ENCODE measurements around the gene C5orf15. TPM values are rescaled to one million over a fixed set of nuclear protein-coding genes. Genes with fewer than 3 reads are reported as not detected.
A peak's percentile ranks its signal among the peaks of the same experiment; 100 is the strongest.

C5orf15 gene
- total RNA-seq, 1 experiment from 2014 or later: 28.8 TPM

DNA sequence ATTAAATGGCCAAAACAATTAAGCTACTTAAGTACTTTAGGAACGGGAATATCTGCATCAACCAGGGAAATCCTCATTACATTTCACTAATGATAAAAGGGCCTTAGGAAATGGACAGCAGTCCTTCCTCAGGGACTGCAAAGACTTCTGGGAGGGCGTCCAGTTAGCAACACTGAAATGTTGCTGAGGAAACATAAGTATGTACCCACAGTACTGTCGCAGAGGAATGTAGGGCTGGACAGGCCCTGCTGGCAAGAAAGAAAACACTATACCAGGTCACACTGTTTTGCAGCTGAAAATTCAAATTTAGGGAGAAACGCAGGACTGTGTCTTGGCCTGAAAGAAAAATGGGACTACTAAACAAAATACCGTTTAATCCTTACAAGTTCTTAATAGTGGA, 1.3 kb downstream of the C5orf15 start:
- H3K9ac ChIP-seq (ENCODE audit: low read length): peak overlapping the region; percentile 84
- H3K27ac ChIP-seq (ENCODE audit: low read depth, low read length): no peak overlapping the region

DNA sequence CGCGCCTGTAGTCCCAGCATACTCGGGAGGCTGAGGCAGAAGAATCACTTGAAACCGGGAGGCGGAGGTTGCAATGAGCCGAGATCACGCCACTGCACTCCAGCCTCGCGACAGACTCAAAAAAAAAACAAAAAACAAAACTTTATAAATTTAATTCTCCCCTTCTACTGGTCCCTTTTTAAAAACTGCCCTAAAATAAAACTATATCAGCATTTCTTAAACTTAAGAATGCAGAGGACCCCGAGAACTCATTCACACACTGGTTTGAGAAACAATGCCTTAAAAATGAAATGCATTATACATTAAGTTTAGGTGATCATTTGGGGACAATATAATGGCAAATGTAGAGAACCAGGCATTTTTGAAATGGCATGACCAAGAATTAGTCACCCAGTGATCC, 2.3 kb downstream of the C5orf15 start:
- no TSS peak for BruUV-seq (replicated peaks)
- Histone ChIP-seq H3K27ac (ENCODE audit: low read depth, low read length) (no peak overlapping the region), H3K4me2 (ENCODE audit: low read length) (no peak overlapping the region), H2AFZ (ENCODE audit: low read depth, low read length, poor library complexity, severe bottlenecking) (no peak overlapping the region), H3K4me3 (replicated peaks in 1 of 2; ENCODE audit: low read depth in 1 of 2, low read length in 2 of 2) (no peak overlapping the region), H4K20me1 (ENCODE audit: insufficient read depth) (no peaks in the 10 kb centered on the region), H3K9ac (ENCODE audit: low read length) (no peak overlapping the region), H3K36me3 (ENCODE audit: control insufficient read depth in 1 of 2, insufficient read depth in 2 of 2, low read length in 2 of 2) (no peaks in the 10 kb centered on the region), H3K4me1 (ENCODE audit: control insufficient read depth in 1 of 2, insufficient read depth in 2 of 2, low read length in 2 of 2) (peaks cover 7 to 19% of the 10 kb centered on the region in 2 experiments), H3K9me3 (ENCODE audit: control insufficient read depth in 1 of 2, insufficient read depth in 1 of 2, low read depth in 1 of 2, low read length in 2 of 2) (no peaks in the 10 kb centered on the region), H3K9me2 (ENCODE audit: insufficient read depth) (no peaks in the 10 kb centered on the region), H3K79me2 (ENCODE audit: insufficient read depth, low read length) (peaks cover 66% of the 10 kb centered on the region), H3K27me3 (ENCODE audit: insufficient read depth, low read length) (no peaks in the 10 kb centered on the region)
- ChIA-PET CTCF (no interaction called here), RAD21 (ENCODE audit: low non-redundant PET in 1 of 2, low total read pairs in 2 of 2, uncharacterized antibody in 2 of 2, unreplicated experiment in 2 of 2) (no interaction called here), POLR2A (no interaction called here)
- no peak for DNase-seq (ENCODE audit: low read depth, low spot score)
- intact Hi-C loops (cut with micrococcal nuclease): no loop called here
- ATAC-seq: no peak
- TF ChIP-seq CEBPB (IDR thresholded peaks at IDR 0.05; ENCODE audit: low read depth): no peak
- TF ChIP-seq, protein P1, sequence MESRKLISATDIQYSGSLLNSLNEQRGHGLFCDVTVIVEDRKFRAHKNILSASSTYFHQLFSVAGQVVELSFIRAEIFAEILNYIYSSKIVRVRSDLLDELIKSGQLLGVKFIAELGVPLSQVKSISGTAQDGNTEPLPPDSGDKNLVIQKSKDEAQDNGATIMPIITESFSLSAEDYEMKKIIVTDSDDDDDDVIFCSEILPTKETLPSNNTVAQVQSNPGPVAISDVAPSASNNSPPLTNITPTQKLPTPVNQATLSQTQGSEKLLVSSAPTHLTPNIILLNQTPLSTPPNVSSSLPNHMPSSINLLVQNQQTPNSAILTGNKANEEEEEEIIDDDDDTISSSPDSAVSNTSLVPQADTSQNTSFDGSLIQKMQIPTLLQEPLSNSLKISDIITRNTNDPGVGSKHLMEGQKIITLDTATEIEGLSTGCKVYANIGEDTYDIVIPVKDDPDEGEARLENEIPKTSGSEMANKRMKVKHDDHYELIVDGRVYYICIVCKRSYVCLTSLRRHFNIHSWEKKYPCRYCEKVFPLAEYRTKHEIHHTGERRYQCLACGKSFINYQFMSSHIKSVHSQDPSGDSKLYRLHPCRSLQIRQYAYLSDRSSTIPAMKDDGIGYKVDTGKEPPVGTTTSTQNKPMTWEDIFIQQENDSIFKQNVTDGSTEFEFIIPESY (IDR thresholded peaks at IDR 0.05; ENCODE audit: extremely low read depth, insufficient replicate concordance, low read length): no peak
- TF ChIP-seq ZFX (IDR thresholded peaks at IDR 0.05): no peak
- no peak for TF ChIP-seq ELF1 (IDR thresholded peaks at IDR 0.05; ENCODE audit: borderline replicate concordance, low read depth)
- TF ChIP-seq, protein P2, sequence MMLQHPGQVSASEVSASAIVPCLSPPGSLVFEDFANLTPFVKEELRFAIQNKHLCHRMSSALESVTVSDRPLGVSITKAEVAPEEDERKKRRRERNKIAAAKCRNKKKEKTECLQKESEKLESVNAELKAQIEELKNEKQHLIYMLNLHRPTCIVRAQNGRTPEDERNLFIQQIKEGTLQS (IDR thresholded peaks at IDR 0.05): no peak
- no peak for TF ChIP-seq YY1 (IDR thresholded peaks at IDR 0.05; ENCODE audit: extremely low read depth, insufficient replicate concordance, low read depth, low read length)
- no peak for TF ChIP-seq FOSL1 (IDR thresholded peaks at IDR 0.05; ENCODE audit: low read depth)
- TF ChIP-seq JUND (IDR thresholded peaks at IDR 0.05): no peak
- no peak for TF ChIP-seq TCF7L2 (IDR thresholded peaks at IDR 0.05; ENCODE audit: borderline replicate concordance, extremely low read depth, insufficient read depth, insufficient read length)
- no peak for TF ChIP-seq RAD21 (IDR thresholded peaks at IDR 0.05; ENCODE audit: low read depth)
- no peak for TF ChIP-seq POLR2AphosphoS5 (IDR thresholded peaks at IDR 0.05; ENCODE audit: low read depth, low read length)
- no peak for TF ChIP-seq EZH2phosphoT487 (IDR thresholded peaks at IDR 0.05; ENCODE audit: borderline replicate concordance)
- TF ChIP-seq EZH2 (IDR thresholded peaks at IDR 0.05): no peak
- TF ChIP-seq SIN3A (IDR thresholded peaks at IDR 0.05; ENCODE audit: low read depth): no peak
- TF ChIP-seq POLR2A (IDR thresholded peaks at IDR 0.05; ENCODE audit: borderline replicate concordance, extremely low read depth, insufficient read depth, insufficient read length): no peak

More for the DNA sequence above, 1.3 kb downstream of the C5orf15 start:
- no peaks in the 10 kb centered on the region for H3K9me3 ChIP-seq (ENCODE audit: control insufficient read depth in 1 of 2, insufficient read depth in 1 of 2, low read depth in 1 of 2, low read length in 2 of 2)
- H3K36me3 ChIP-seq (ENCODE audit: control insufficient read depth in 1 of 2, insufficient read depth in 2 of 2, low read length in 2 of 2): peaks cover 3% of the 10 kb centered on the region in 2 experiments; a peak in 2 of 4 replicates
- peak overlapping the region; percentile 89 for H3K4me2 ChIP-seq (ENCODE audit: low read length)
- H3K4me1 ChIP-seq (ENCODE audit: control insufficient read depth in 1 of 2, insufficient read depth in 2 of 2, low read length in 2 of 2): peaks cover 7 to 19% of the 10 kb centered on the region in 2 experiments
- DNase-seq (ENCODE audit: low read depth, low spot score): no peak
- H3K9me2 ChIP-seq (ENCODE audit: insufficient read depth): no peaks in the 10 kb centered on the region
- ATAC-seq: no peak
- intact Hi-C loops (cut with micrococcal nuclease): no loop called here
- TF ChIP-seq SRF (IDR thresholded peaks at IDR 0.05; ENCODE audit: low read depth): no peak
- TF ChIP-seq YY1 (IDR thresholded peaks at IDR 0.05; ENCODE audit: extremely low read depth, insufficient replicate concordance, low read depth, low read length): no peak
- TF ChIP-seq, protein P2 (IDR thresholded peaks at IDR 0.05): no peak
- TF ChIP-seq FOSL1 (IDR thresholded peaks at IDR 0.05; ENCODE audit: low read depth): no peak
- no peaks in the 10 kb centered on the region for H3K27me3 ChIP-seq (ENCODE audit: insufficient read depth, low read length)
- BruUV-seq (replicated peaks): no TSS peak
- H3K79me2 ChIP-seq (ENCODE audit: insufficient read depth, low read length): peaks cover 58% of the 10 kb centered on the region
- ChIA-PET CTCF (no interaction called here), RAD21 (ENCODE audit: low non-redundant PET in 1 of 2, low total read pairs in 2 of 2, uncharacterized antibody in 2 of 2, unreplicated experiment in 2 of 2) (no interaction called here), POLR2A (no interaction called here)
- peak overlapping the region; percentile 93 to 99 for H3K4me3 ChIP-seq (replicated peaks in 1 of 2; ENCODE audit: low read depth in 1 of 2, low read length in 2 of 2)
- H4K20me1 ChIP-seq (ENCODE audit: insufficient read depth): no peaks in the 10 kb centered on the region
- no peak overlapping the region for H2AFZ ChIP-seq (ENCODE audit: low read depth, low read length, poor library complexity, severe bottlenecking)

All from HCT116 (cell line).